ENCODE measurements around the gene ZNF865.
A peak's percentile ranks its signal among the peaks of the same experiment; 100 is the strongest.

ZNF865 gene

GRCh38 chr19:55622242-55622969, 17.0 kb downstream of the ZNF865 start:
- no peak for DNase-seq

DNA sequence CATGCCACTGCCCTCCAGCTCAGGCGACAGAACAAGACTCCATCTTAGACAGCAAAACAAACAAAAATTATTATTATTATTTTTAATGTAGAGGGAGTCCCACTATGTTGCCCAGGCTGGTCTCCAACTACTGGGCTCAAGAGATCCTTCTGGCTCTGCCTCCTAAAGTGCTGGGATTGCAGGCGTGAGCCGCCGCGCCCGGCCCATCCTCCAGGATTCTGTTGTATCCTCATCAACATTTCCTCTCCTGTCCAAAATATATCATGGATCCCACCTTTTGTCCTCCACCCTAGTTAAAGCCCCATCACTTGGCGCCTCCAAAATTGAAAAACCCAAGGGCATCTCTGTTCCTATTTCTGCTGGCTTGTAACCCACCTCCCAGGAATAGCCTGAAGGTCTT, 17.7 kb downstream of the ZNF865 start:
- DNase-seq, result no peak

DNA sequence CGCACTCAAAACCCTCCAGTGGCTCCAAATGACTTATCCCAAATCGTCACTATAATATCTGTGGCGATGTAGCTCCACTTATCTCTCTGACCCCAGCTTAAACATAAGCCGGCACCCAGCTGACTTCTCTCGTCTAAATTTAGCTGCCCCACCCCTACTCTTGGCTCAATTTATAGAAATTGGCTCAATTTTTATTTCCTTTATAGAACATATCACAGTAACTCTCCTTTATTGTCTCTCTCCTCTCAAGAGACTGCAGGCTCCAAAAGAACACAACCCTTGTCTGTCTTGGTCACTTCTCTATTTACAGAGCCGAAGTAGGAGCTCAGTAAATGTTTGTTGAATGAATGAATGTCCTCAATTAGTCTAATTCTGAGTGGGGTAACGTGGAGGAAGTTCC, 18.1 kb downstream of the ZNF865 start:
- no peak for DNase-seq

DNA sequence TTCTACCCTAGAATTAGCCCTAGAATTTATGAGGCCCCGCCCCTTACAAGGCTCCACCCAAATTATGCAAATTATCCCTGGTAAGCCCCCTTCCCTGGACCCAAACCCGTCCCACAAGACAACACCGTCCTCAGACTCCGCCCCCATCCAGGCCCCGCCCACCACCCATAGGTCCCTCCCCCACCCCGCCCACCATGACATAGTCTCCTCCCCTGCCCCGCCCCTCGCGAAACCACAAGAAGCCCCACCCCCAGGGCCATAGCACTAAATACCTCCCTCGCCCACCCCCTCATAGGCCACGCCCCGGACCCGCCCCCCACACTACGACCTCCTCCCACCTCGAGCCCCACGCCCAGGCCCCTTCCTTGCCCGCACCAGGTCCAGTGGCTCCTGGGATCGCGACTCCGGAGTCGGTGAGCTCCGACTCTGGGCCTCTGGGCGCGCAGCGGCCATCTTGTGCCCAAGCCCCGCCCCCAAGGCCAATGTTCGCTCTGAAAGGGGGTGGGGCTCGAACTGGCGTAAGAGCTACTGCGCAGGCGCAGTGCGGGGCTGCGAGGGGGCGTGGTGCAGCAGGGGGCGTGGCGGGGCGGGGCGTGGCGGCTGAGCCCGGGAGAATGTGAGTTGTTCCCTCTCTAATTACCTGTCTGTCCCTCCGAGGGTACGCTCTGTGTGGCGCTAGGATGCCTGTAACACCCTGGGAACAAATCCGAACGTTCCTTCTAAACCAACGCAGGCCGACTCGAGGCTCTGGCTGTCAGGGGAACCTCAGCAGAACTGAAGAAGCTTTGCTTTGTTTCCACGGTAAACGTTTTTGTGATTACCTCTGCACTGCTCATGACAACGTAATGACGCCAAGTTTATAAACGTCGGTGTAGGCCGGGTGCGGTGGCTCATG, 18.9 kb downstream of the ZNF865 start, which contains the start of gene ZNF784:
Gene ZNF784 (minus strand): TSS at position 458 of the 895 bp plus-strand sequence. CDS start 5 bp downstream, at position 453.
- peak in 55 of 56 donors; percentile 64 to 97 (median 90) for DNase-seq

DNA sequence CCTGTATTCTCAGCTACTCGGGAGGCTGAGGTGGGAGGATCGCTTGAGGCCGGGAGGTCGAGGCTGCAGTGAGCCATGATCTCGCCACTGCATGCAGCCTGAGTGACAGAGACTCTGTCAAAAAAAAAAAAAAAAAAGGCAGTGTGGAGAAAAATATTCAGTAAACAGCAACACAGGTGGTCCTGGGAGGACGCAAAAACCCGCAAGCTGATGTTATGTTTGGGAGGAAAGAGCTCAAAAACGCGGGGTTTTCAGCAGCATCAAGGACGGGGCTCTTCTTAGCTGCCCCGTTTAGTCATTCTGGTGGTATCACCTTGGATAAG, 19.5 kb downstream of the ZNF865 start:
- no peak for DNase-seq

GRCh38 chr19:55626350-55626749, 20.9 kb downstream of the ZNF865 start:
- DNase-seq, result no peak

GRCh38 chr19:55632463-55632834, 27.0 kb downstream of the ZNF865 start:
- peak in 54 of 56 donors; percentile 19 to 95 (median 61) for DNase-seq

DNA sequence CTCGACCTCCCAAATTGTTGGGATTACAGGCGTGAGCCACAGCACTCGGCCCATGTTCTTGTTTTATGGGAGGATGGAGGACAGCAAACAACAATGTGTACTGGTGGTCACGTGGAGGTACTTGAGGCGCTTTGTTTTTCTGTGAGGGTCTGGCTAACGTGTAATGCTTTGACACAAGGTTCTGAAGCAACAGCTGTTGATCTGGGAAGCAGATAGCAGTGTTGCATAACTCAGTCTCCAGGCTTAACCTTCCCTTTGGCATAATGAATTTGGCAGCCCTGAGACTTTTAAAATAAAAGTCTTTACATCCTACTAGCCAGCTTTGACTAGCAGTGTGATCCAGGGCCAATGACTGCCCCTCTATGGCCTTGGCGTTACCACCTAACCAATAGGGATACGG, 28.4 kb downstream of the ZNF865 start:
- no peak for DNase-seq

DNA sequence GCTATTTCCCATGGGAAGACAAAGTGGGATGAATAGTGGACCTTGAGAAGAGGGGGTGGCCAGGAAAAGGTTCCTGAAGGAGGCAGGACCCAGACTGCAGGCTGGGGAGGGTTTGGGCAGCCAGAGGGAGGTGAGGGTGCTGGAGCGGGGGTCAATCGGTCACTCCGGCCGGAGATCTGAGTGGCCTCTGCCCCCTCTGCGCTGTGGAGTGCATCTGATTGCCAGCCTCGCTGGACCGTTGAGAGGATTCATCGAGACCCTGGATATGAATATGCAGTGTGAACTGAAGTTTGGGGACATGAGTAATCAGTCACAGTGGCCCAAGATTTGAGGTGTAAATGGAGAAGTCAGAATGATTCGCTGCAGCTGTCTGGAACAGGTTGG, 29.9 kb downstream of the ZNF865 start:
- DNase-seq, result no peak

DNA sequence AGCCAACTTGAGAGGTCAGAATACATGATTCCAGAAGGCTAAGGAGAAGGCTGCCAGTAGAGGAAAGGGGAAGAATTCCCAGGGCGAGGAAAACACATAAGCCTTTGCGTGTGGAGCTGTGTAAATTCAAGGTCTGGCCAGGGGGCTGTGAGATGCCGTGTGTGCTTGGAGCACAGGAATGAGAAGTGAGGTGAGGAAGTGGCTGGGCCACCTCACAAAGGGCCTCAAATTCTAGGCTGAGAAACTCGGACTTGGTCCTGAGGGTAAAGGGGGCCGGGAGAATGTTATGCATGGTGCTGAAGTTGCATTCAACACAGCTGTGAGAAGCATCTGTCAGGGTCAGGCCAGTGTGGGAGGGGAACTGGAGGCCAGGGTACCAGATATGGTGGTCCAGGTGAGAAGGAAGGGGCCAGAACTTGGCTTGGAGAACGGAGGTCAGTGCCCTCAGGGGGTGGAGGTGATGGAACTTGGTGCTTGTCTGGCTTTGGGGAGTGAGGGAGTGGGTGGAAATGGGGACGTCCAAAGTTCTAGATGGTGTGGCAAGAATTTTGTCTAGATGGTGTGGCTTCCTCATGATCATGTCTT, 30.5 kb downstream of the ZNF865 start:
- no peak for DNase-seq

DNA sequence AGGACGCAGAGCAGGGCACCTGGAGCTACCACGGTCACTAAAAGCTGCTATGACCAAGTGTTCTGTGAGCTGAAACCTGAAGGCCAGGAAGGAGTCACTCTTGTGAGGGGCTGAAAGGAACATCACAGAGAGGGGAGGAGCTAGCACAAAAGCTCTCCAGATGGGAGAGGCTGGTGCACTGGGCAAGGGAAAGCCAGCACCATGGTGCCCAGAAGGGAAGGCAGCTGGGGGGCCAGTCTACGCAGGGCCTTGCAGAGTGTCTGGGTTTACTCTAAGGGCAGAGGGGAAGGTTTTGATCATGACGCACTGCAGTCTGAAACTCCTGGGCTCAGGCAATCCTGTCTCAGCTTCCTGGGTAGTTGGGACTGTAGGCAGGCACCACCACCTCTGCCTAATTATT, 31.3 kb downstream of the ZNF865 start:
- no peak for DNase-seq

GRCh38 chr19:55637534-55637933, 32.1 kb downstream of the ZNF865 start:
- no peak for DNase-seq

GRCh38 chr19:55638864-55639359, 33.5 kb downstream of the ZNF865 start:
- DNase-seq, result peak in 3 of 56 donors; percentile 12 to 23 (median 22)

DNA sequence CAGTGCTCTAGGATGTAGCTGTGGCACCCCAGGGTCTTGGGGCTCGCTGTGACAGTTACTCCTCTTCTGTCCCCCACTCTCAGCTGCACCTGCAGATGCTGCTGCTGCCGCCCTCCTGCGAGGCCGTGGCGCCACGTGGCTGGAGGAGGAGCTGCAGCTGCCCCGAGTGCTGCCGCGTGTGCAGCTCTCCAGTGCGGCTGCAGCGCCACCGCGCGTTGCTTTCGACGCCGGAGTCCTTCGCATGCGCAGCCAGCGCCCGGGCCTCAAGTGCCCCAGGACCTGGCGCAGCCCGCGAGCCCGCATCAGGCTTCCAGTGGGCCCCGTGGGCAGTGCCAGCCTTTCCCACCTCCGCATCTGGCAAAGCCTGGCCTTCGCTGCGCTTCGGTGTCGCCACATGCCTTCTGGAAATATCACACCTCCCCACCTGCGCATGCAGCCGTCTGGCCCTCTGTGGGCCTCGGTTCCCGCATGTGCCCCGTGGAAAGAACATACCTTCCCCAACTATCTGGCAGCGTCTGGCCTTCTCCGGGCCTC, 34.7 kb downstream of the ZNF865 start:
- DNase-seq, result peak in 37 of 56 donors; percentile 4 to 69 (median 42)

DNA sequence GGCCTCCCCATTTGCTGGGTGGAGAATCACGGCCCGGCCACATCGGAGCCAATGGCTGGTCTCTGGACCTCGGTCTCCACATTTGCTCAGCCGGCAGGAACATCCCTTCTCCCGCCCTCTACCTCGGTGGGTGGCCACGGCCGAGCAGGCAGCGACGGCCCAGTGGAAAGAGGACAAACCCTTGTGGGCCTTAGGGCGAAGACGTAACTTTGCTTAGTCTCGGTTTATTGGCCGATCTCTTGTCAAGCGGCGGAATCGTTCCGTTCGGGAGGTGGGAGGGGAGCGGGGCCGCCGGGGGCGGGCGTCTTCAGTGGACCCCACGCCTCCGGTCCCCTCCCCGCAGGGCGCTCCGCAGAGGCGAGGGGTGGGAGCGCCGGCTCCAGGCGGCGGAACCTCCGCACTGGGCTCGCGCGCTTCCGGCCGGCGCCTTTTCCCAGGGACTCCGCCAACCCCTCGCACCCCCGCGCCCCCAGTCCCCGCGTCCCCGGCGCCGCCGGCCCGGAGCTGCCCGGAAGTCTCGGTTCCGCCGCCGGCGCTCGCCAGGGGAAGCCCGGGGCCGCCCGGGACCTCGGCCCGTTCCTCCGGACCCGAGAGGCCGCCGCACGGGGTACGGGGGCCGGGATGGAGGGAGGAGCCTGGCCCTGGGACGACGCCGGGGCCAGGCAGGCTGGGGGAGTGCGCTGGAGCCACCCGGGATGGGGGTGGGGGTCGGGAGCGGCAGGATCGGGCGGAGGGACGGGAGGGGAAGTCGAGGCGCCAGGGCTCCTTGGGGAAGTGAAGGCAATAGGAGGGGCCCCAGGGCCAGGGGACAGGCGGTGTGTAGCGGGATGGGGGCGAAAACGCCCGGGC, 35.4 kb downstream of the ZNF865 start, which contains the start of gene ZNF580:
Gene ZNF580 (plus strand): TSS at position 426 of the 849 bp plus-strand sequence. CDS start 1,507 bp downstream, outside the sequence.
- peak in 48 of 56 donors; percentile 31 to 84 (median 64) for DNase-seq

- DNase-seq, result peak in 4 of 56 donors; percentile 40 to 72 (median 55)
These were observed 36.1 kb downstream of the ZNF865 start for GRCh38 chr19:55641426-55642152.

GRCh38 chr19:55642153-55643002, 36.9 kb downstream of the ZNF865 start:
- DNase-seq, result peak in 6 of 56 donors; percentile 8 to 40 (median 32)

GRCh38 chr19:55643003-55643886, 37.8 kb downstream of the ZNF865 start, which contains the start of gene ZNF581:
TSS of gene ZNF581 (plus strand) at chr19:55643649. CDS start at chr19:55644572, 923 bp downstream.
- peak in 53 of 56 donors; percentile 18 to 84 (median 60) for DNase-seq
